Thyroid gland (tissue), 4 donors: ENCODE data around the gene SMTN. TPM values are rescaled to one million over a fixed set of nuclear protein-coding genes. Genes with fewer than 3 reads are reported as not detected.
A peak's percentile ranks its signal among the peaks of the same experiment; 100 is the strongest.

Experiments used
- DNase-seq, 2 donors: peaks; one replicate each; pipeline ENCODE4 v3.0.0-alpha.2; 2019
- H3K27ac ChIP-seq, 3 donors: fragments of 200-600 bp; sonication (generic); 1 replicate in 2 of 3; 2 replicates in 1 of 3; pipeline ENCODE4 v1.5.1; 2016 to 2019; ENCODE audit warnings: mild to moderate bottlenecking in 1 of 3, moderate library complexity in 1 of 3
- H3K27me3 ChIP-seq: fragments of 200-600 bp; sonication (generic); one replicate; pipeline ENCODE4 v1.5.1; 2019
- H3K36me3 ChIP-seq, 2 donors: fragments of 200-600 bp; sonication (generic); one replicate each; pipeline ENCODE4 v1.5.1; 2016 to 2019
- H3K4me1 ChIP-seq, 2 donors: fragments of 200-600 bp; sonication (generic); one replicate each; pipeline ENCODE4 v1.5.1; 2017 to 2019
- H3K4me3 ChIP-seq, 3 donors: fragments of 200-600 bp; sonication (generic); replicated peaks in 1 of 3; 1 replicate in 2 of 3; 2 replicates in 1 of 3; pipeline ENCODE4 v1.5.1; 2016; ENCODE audit warnings: mild to moderate bottlenecking in 1 of 3
- H3K9me3 ChIP-seq: fragments of 200-600 bp; sonication (generic); one replicate; pipeline ENCODE4 v1.5.1; 2017
- CTCF ChIP-seq, 6 experiments: fragments of 200-600 bp in 3 of 6; fragments of 450-650 bp in 3 of 6; sonication (generic) in 3 of 6; IDR thresholded peaks; one replicate each; pipeline ENCODE4 v1.5.1; 2016 to 2019; ENCODE audit warnings: antibody characterized with exemption in 6 of 6, mild to moderate bottlenecking in 2 of 6, inconsistent platforms in 1 of 6, moderate library complexity in 1 of 6
- POLR2A ChIP-seq, 2 donors: fragments of 450-650 bp; IDR thresholded peaks; one replicate each; pipeline ENCODE4 v1.6.1; 2017; ENCODE audit warnings: antibody characterized with exemption in 2 of 2, mild to moderate bottlenecking in 2 of 2, moderate library complexity in 1 of 2
- WGBS, 2 donors: methylation state at CpG; one replicate each; pipeline ENCODE4 v1.1.5; 2017; 5-methylcytosine and 5-hydroxymethylcytosine counted together
- intact Hi-C: fragments of 100-400 bp; cut with DNase I; formaldehyde crosslinking; loops from one replicate; pipeline ENCODE4 v1.15.1; 2023
- total RNA-seq, 4 donors: library from RNA; depleted of rRNA; stranded (reverse); fragments of >200 nt; gene quantifications; one replicate each; pipeline ENCODE4 v1.2.3, GENCODE V29; 2016

The SMTN gene
- total RNA-seq, 4 donors from 2014 or later, result 46.2 to 60.3 (median 54.2) TPM

GRCh38 chr22:31140746-31141145 lies 59.6 kb downstream of the SMTN start:
- WGBS, 2 donors, result 27 to 67% methylated on average over 3 to 4 of the region's 5 CpGs
- Histone ChIP-seq H3K27ac (peak overlapping the region in 2 of 3 donors; percentile 23 to 39), H3K4me3 (no peak overlapping the region)

GRCh38 chr22:31141551-31141950 lies 60.4 kb downstream of the SMTN start:
- no peak for DNase-seq
- Histone ChIP-seq H3K27ac (no peak overlapping the region), H3K9me3 (no peaks in the 10 kb centered on the region), H3K4me1 (peaks cover 10 to 30% of the 10 kb centered on the region in 2 donors), H3K27me3 (no peaks in the 10 kb centered on the region), H3K4me3 (no peak overlapping the region), H3K36me3 (no peaks in the 10 kb centered on the region)
- intact Hi-C loops, result loop anchor here (5.0 kb wide), 1 partner anchor 34 kb away; the partner anchor contains the start of gene SELENOM
- WGBS, 2 donors, result 96 to 98% methylated on average over 2 of the region's 2 CpGs
- TF ChIP-seq POLR2A (IDR thresholded peaks at IDR 0.05) (no peak), CTCF (IDR thresholded peaks at IDR 0.05) (no peak)

More at GRCh38 chr22:31140746-31141145, 59.6 kb downstream of the SMTN start:
- peaks cover 10 to 30% of the 10 kb centered on the region in 2 donors for H3K4me1 ChIP-seq
- DNase-seq, result peak; percentile 63 to 72
- no peak for TF ChIP-seq POLR2A (IDR thresholded peaks at IDR 0.05)
- no peak for TF ChIP-seq CTCF (IDR thresholded peaks at IDR 0.05)
- no peaks in the 10 kb centered on the region for H3K9me3 ChIP-seq
- no peaks in the 10 kb centered on the region for H3K27me3 ChIP-seq
- intact Hi-C loops, result loop anchor here (5.0 kb wide), 1 partner anchor 33 kb away; the partner anchor contains the start of gene SELENOM
- no peaks in the 10 kb centered on the region for H3K36me3 ChIP-seq

GRCh38 chr22:31142285-31142684 lies 61.2 kb downstream of the SMTN start:
- Histone ChIP-seq H3K36me3 (no peaks in the 10 kb centered on the region), H3K4me3 (no peak overlapping the region), H3K27ac (no peak overlapping the region), H3K27me3 (no peaks in the 10 kb centered on the region), H3K4me1 (peaks cover 10 to 30% of the 10 kb centered on the region in 2 donors), H3K9me3 (no peaks in the 10 kb centered on the region)
- DNase-seq, result no peak
- TF ChIP-seq CTCF (IDR thresholded peaks at IDR 0.05) (no peak), POLR2A (IDR thresholded peaks at IDR 0.05) (no peak)
- intact Hi-C loops, result loop anchor here (5.0 kb wide), 1 partner anchor 35 kb away; the partner anchor contains the start of gene SELENOM
- WGBS, 2 donors, result 93 to 100% methylated on average over 1 to 4 of the region's 4 CpGs

- H3K27me3 ChIP-seq, result no peaks in the 10 kb centered on the region
- TF ChIP-seq CTCF (IDR thresholded peaks at IDR 0.05), result no peak
- no peak for TF ChIP-seq POLR2A (IDR thresholded peaks at IDR 0.05)
- no peaks in the 10 kb centered on the region for H3K36me3 ChIP-seq
- H3K4me1 ChIP-seq, result peaks cover 10 to 31% of the 10 kb centered on the region in 2 donors
- 54 to 58% methylated on average over 2 to 3 of the region's 3 CpGs for WGBS, 2 donors
- H3K27ac ChIP-seq, result peak overlapping the region; percentile 3 to 43 (median 17)
- no peak overlapping the region for H3K4me3 ChIP-seq
- intact Hi-C loops, result loop anchor here (5.0 kb wide), 1 partner anchor 36 kb away; the partner anchor contains the start of gene SELENOM
- H3K9me3 ChIP-seq, result no peaks in the 10 kb centered on the region
- DNase-seq, result peak; percentile 48 to 54
Observed at GRCh38 chr22:31143038-31143437, 61.9 kb downstream of the SMTN start.

GRCh38 chr22:31143537-31143936 lies 62.4 kb downstream of the SMTN start:
- Histone ChIP-seq H3K4me1 (peaks cover 10 to 36% of the 10 kb centered on the region in 2 donors), H3K9me3 (no peaks in the 10 kb centered on the region), H3K27ac (peak overlapping the region; percentile 3 to 32 (median 17)), H3K27me3 (no peaks in the 10 kb centered on the region), H3K4me3 (no peak overlapping the region), H3K36me3 (no peaks in the 10 kb centered on the region)
- TF ChIP-seq CTCF (IDR thresholded peaks at IDR 0.05) (no peak), POLR2A (IDR thresholded peaks at IDR 0.05) (peak in 1 of 2 donors; percentile 22)
- 48 to 61% methylated on average over 1 to 3 of the region's 3 CpGs for WGBS, 2 donors
- peak; percentile 63 to 83 for DNase-seq
- intact Hi-C loops, result loop anchor here (5.0 kb wide), 1 partner anchor 36 kb away; the partner anchor contains the start of gene SELENOM
